NCI-H526 (cell line): ENCODE results near the gene CALB2.
A peak's percentile ranks its signal among the peaks of the same experiment; 100 is the strongest.
"Not testable (repeated sequence)": the region's sequence is repeated elsewhere in the genome, so short reads cannot be mapped to it uniquely, and the experiment has no call there.

Experiments
- DNase-seq, 2 experiments: peaks; one replicate each; lab custom pipeline; 2025; lab: John Stamatoyannopoulos, UW

The CALB2 gene

GRCh38 chr16:71358464-71358998, at the start of gene CALB2:
TSS of gene CALB2 (plus strand) at chr16:71358723. CDS start at chr16:71358793, 70 bp downstream.
- DNase-seq = peak in 1 of 2 experiments; percentile 71

- peak; percentile 17 to 63 for DNase-seq
Measured at GRCh38 chr16:71311553-71312158, 46.9 kb upstream of the CALB2 start.

GRCh38 chr16:71313591-71313990, 44.9 kb upstream of the CALB2 start:
- DNase-seq = not testable (repeated sequence)

GRCh38 chr16:71315269-71315668, 43.3 kb upstream of the CALB2 start:
- DNase-seq = no peak

- DNase-seq = no peak
Measured at GRCh38 chr16:71319999-71320398, 38.5 kb upstream of the CALB2 start.

GRCh38 chr16:71327720-71328119, 30.8 kb upstream of the CALB2 start:
- no peak for DNase-seq

- DNase-seq = no peak
Measured at GRCh38 chr16:71328151-71328550, 30.4 kb upstream of the CALB2 start.

- DNase-seq = no peak
Measured at GRCh38 chr16:71337631-71338030, 20.9 kb upstream of the CALB2 start.

- DNase-seq = no peak
Measured at GRCh38 chr16:71338193-71338592, 20.3 kb upstream of the CALB2 start.

GRCh38 chr16:71338632-71339031, 19.9 kb upstream of the CALB2 start:
- DNase-seq = no peak

GRCh38 chr16:71339236-71340171, 19.0 kb upstream of the CALB2 start:
- no peak for DNase-seq

- no peak for DNase-seq
Measured at GRCh38 chr16:71340406-71340805, 18.1 kb upstream of the CALB2 start.

GRCh38 chr16:71341881-71342280, 16.6 kb upstream of the CALB2 start:
- no peak for DNase-seq

- DNase-seq = no peak
Measured at GRCh38 chr16:71343078-71343477, 15.4 kb upstream of the CALB2 start.

GRCh38 chr16:71344315-71344905, 14.1 kb upstream of the CALB2 start:
- DNase-seq = no peak

GRCh38 chr16:71345031-71345430, 13.5 kb upstream of the CALB2 start:
- DNase-seq = no peak

GRCh38 chr16:71347146-71347545, 11.4 kb upstream of the CALB2 start:
- no peak for DNase-seq

GRCh38 chr16:71348262-71349085, 10.0 kb upstream of the CALB2 start:
- no peak for DNase-seq

- DNase-seq = no peak
Measured at GRCh38 chr16:71350821-71351557, 7.5 kb upstream of the CALB2 start.

- no peak for DNase-seq
Measured at GRCh38 chr16:71351558-71351901, 7.0 kb upstream of the CALB2 start.

- no peak for DNase-seq
Measured at GRCh38 chr16:71352466-71352865, 6.1 kb upstream of the CALB2 start.
